ENCODE data around the gene TRAF2.

TRAF2 gene

GRCh38 chr9:136951541-136952320 lies 65.4 kb downstream of the TRAF2 start, which contains the start of gene LCN12:
TSS of gene LCN12 (plus strand) at chr9:136952273. CDS start at chr9:136952328, 55 bp downstream.
- no peak for DNase-seq

- DNase-seq: no peak
Measured at GRCh38 chr9:136952321-136952850, 66.1 kb downstream of the TRAF2 start.

- DNase-seq: no peak
Measured at GRCh38 chr9:136952876-136953770, 66.8 kb downstream of the TRAF2 start.

GRCh38 chr9:136953771-136954269 lies 67.5 kb downstream of the TRAF2 start:
- DNase-seq: no peak

GRCh38 chr9:136954270-136955083 lies 68.2 kb downstream of the TRAF2 start:
- DNase-seq: no peak

- DNase-seq: no peak
Measured at GRCh38 chr9:136955202-136955942, 69.1 kb downstream of the TRAF2 start.

GRCh38 chr9:136955943-136956335 lies 69.6 kb downstream of the TRAF2 start:
- no peak for DNase-seq

- DNase-seq: no peak
Measured at GRCh38 chr9:136956604-136957003, 70.3 kb downstream of the TRAF2 start.

GRCh38 chr9:136957461-136957860 lies 71.1 kb downstream of the TRAF2 start:
- no peak for DNase-seq

GRCh38 chr9:136957901-136958300 lies 71.6 kb downstream of the TRAF2 start:
- DNase-seq: no peak

- DNase-seq: no peak
Measured at GRCh38 chr9:136958473-136958872, 72.2 kb downstream of the TRAF2 start.

- DNase-seq: no peak
Measured at GRCh38 chr9:136958898-136959850, 72.9 kb downstream of the TRAF2 start.

GRCh38 chr9:136960212-136960937 lies 74.1 kb downstream of the TRAF2 start:
- no peak for DNase-seq

GRCh38 chr9:136960938-136961275 lies 74.6 kb downstream of the TRAF2 start:
- no peak for DNase-seq

- DNase-seq: no peak
Measured at GRCh38 chr9:136961279-136962065, 75.2 kb downstream of the TRAF2 start.

- no peak for DNase-seq
Measured at GRCh38 chr9:136962163-136962562, 75.8 kb downstream of the TRAF2 start.

- no peak for DNase-seq
Measured at GRCh38 chr9:136962701-136963248, 76.5 kb downstream of the TRAF2 start.

GRCh38 chr9:136963341-136963740 lies 77.0 kb downstream of the TRAF2 start:
- DNase-seq: no peak

GRCh38 chr9:136963751-136964150 lies 77.4 kb downstream of the TRAF2 start:
- no peak for DNase-seq
